K562 (cell line): ENCODE data around the gene ZDHHC14. TPM values are rescaled to one million over a fixed set of nuclear protein-coding genes. Genes with fewer than 3 reads are reported as not detected.
A peak's percentile ranks its signal among the peaks of the same experiment; 100 is the strongest.

ENCODE experiments used
- MED1 ChIP-seq: sonication (generic); formaldehyde crosslinking; IDR thresholded peaks from 2 replicates; pipeline ENCODE4 v1.8.1; 2023; ENCODE audit warnings: missing genetic modification reagents, borderline replicate concordance
- MTA2 ChIP-seq: fragments of 450-650 bp; IDR thresholded peaks from 2 replicates; pipeline ENCODE4 v1.6.1; 2016; ENCODE audit warnings: low read depth
- MTF1 ChIP-seq: fragments of 250-450 bp; sonication (Bioruptor Pico); IDR thresholded peaks from 2 replicates; pipeline ENCODE4 v1.9.0; 2021; ENCODE audit warnings: moderate library complexity, mild to moderate bottlenecking, inconsistent platforms, borderline replicate concordance
- SUPT5H ChIP-seq: fragments of 450-650 bp; IDR thresholded peaks from 2 replicates; pipeline ENCODE4 v1.6.1; 2016
- polyA plus RNA-seq, 8 experiments: library from polyadenylated mRNA; depleted of rRNA in 4 of 8; stranded (reverse) in 5 of 8; unstranded in 3 of 8; fragments of >200 nt; fragmentation: Nextera tagmentation in 2 of 8; fragmentation: Illumina TruSeq in 1 of 8; extraction: Ambion mirVana in 2 of 8; extraction: Trizol in 1 of 8; gene quantifications; 2 replicates each; pipeline versions ENCODE4 v1.2.1 to v1.2.3, GENCODE V29; 2011 to 2014; ENCODE audit warnings: inconsistent platforms in 1 of 8, missing spikeins in 1 of 8
- total RNA-seq, 7 experiments: library from RNA; depleted of rRNA in 6 of 7; stranded (reverse); fragments of >200 nt in 6 of 7; fragmentation: Illumina TruSeq in 2 of 7; extraction: Trizol in 2 of 7; gene quantifications; 2 replicates each; pipeline versions ENCODE4 v1.2.1 to v1.2.3, GENCODE V29; 2011 to 2021; ENCODE audit warnings: low replicate concordance in 1 of 7
- TF ChIP-seq, protein P1 (sequence below), 3 experiments: IDR thresholded peaks in 2 of 3; conservative IDR thresholded peaks in 1 of 3; 2 replicates each; pipeline ENCODE4 v1.5.1; 2011 to 2012; ENCODE audit warnings: low read length in 3 of 3, mild to moderate bottlenecking in 3 of 3, control low read depth in 2 of 3, improper control_type of control experiment in 1 of 3, inconsistent platforms in 1 of 3, low read depth in 1 of 3, mixed read lengths in 1 of 3, moderate library complexity in 1 of 3; ENCODE audit not compliant: insufficient read depth in 2 of 3
- TF ChIP-seq, protein P2 (sequence below): sonication (generic); formaldehyde crosslinking; IDR thresholded peaks from 2 replicates; pipeline ENCODE4 v1.8.1; 2023; ENCODE audit warnings: missing genetic modification reagents, mild to moderate bottlenecking, borderline replicate concordance
- TF ChIP-seq, protein P3 (sequence below), 2 experiments: fragments of 450-650 bp; IDR thresholded peaks; 2 replicates each; pipeline ENCODE4 v1.6.1; 2016; ENCODE audit warnings: mild to moderate bottlenecking in 2 of 2, borderline replicate concordance in 1 of 2, low read depth in 1 of 2, moderate library complexity in 1 of 2
- TF ChIP-seq, protein P4 (sequence below): fragments of 450-650 bp; conservative IDR thresholded peaks from 2 replicates; pipeline ENCODE4 v1.6.1; 2016; ENCODE audit warnings: missing genetic modification characterization, low read depth, mild to moderate bottlenecking, control low read depth, missing compliant biosample characterization

The ZDHHC14 gene
- total and polyA plus RNA-seq, 9 of the 15 experiments (the other 6 are each of a cell fraction or from before 2014, with no cell fraction given), result 0.92 to 23.1 (median 13.8) TPM

DNA sequence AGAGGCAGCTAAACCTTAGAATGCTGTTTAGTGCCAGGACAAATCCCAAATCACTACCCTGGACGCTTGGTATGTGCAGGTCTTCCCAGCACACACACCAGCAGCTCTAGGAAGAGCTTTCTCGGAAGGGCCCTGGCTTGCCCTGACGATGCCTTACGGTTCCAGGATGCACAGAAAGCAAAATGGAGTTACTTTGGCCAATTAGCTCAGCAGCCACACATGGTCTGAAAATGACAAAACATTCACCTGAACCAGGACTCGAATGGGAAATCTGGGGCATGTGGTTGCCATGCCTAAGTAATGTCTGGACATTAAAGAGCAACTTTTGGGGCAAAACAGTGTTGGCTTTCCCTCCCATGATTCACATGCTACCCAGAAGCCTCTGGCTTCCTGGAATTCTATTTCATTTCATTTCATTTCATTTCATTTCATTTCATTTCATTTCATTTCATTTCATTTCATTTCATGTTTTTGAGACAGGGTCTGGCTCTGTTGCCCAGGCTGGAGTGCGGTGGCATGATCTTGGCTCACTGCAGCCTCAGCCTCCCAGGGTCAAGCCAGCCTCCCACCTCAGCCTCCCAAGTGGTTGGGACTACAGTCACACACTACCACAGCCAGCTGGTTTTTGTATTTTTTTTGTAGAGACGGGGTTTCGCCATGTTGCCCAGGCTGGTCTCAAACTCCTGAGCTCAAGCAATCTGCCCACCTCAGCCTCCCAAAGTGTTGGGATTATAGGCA lies 153.3 kb downstream of the ZDHHC14 start (continued):
- TF ChIP-seq, protein P1, sequence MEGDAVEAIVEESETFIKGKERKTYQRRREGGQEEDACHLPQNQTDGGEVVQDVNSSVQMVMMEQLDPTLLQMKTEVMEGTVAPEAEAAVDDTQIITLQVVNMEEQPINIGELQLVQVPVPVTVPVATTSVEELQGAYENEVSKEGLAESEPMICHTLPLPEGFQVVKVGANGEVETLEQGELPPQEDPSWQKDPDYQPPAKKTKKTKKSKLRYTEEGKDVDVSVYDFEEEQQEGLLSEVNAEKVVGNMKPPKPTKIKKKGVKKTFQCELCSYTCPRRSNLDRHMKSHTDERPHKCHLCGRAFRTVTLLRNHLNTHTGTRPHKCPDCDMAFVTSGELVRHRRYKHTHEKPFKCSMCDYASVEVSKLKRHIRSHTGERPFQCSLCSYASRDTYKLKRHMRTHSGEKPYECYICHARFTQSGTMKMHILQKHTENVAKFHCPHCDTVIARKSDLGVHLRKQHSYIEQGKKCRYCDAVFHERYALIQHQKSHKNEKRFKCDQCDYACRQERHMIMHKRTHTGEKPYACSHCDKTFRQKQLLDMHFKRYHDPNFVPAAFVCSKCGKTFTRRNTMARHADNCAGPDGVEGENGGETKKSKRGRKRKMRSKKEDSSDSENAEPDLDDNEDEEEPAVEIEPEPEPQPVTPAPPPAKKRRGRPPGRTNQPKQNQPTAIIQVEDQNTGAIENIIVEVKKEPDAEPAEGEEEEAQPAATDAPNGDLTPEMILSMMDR (IDR thresholded peaks at IDR 0.05 in 2 of 3, conservative IDR thresholded peaks at IDR 0.05 in 1 of 3; ENCODE audit: insufficient read depth in 2 of 3, low read depth in 1 of 3, low read length in 3 of 3), result no peak
- TF ChIP-seq MTA2 (no peak), MED1 (CRISPR knock-in tag) (no peak), MTF1 (CRISPR knock-in tag) (no peak), SUPT5H (no peak)
- TF ChIP-seq, protein P2, sequence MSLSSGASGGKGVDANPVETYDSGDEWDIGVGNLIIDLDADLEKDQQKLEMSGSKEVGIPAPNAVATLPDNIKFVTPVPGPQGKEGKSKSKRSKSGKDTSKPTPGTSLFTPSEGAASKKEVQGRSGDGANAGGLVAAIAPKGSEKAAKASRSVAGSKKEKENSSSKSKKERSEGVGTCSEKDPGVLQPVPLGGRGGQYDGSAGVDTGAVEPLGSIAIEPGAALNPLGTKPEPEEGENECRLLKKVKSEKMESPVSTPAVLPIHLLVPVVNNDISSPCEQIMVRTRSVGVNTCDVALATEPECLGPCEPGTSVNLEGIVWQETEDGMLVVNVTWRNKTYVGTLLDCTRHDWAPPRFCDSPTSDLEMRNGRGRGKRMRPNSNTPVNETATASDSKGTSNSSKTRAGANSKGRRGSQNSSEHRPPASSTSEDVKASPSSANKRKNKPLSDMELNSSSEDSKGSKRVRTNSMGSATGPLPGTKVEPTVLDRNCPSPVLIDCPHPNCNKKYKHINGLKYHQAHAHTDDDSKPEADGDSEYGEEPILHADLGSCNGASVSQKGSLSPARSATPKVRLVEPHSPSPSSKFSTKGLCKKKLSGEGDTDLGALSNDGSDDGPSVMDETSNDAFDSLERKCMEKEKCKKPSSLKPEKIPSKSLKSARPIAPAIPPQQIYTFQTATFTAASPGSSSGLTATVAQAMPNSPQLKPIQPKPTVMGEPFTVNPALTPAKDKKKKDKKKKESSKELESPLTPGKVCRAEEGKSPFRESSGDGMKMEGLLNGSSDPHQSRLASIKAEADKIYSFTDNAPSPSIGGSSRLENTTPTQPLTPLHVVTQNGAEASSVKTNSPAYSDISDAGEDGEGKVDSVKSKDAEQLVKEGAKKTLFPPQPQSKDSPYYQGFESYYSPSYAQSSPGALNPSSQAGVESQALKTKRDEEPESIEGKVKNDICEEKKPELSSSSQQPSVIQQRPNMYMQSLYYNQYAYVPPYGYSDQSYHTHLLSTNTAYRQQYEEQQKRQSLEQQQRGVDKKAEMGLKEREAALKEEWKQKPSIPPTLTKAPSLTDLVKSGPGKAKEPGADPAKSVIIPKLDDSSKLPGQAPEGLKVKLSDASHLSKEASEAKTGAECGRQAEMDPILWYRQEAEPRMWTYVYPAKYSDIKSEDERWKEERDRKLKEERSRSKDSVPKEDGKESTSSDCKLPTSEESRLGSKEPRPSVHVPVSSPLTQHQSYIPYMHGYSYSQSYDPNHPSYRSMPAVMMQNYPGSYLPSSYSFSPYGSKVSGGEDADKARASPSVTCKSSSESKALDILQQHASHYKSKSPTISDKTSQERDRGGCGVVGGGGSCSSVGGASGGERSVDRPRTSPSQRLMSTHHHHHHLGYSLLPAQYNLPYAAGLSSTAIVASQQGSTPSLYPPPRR (CRISPR knock-in tag), result no peak
- TF ChIP-seq, protein P3, sequence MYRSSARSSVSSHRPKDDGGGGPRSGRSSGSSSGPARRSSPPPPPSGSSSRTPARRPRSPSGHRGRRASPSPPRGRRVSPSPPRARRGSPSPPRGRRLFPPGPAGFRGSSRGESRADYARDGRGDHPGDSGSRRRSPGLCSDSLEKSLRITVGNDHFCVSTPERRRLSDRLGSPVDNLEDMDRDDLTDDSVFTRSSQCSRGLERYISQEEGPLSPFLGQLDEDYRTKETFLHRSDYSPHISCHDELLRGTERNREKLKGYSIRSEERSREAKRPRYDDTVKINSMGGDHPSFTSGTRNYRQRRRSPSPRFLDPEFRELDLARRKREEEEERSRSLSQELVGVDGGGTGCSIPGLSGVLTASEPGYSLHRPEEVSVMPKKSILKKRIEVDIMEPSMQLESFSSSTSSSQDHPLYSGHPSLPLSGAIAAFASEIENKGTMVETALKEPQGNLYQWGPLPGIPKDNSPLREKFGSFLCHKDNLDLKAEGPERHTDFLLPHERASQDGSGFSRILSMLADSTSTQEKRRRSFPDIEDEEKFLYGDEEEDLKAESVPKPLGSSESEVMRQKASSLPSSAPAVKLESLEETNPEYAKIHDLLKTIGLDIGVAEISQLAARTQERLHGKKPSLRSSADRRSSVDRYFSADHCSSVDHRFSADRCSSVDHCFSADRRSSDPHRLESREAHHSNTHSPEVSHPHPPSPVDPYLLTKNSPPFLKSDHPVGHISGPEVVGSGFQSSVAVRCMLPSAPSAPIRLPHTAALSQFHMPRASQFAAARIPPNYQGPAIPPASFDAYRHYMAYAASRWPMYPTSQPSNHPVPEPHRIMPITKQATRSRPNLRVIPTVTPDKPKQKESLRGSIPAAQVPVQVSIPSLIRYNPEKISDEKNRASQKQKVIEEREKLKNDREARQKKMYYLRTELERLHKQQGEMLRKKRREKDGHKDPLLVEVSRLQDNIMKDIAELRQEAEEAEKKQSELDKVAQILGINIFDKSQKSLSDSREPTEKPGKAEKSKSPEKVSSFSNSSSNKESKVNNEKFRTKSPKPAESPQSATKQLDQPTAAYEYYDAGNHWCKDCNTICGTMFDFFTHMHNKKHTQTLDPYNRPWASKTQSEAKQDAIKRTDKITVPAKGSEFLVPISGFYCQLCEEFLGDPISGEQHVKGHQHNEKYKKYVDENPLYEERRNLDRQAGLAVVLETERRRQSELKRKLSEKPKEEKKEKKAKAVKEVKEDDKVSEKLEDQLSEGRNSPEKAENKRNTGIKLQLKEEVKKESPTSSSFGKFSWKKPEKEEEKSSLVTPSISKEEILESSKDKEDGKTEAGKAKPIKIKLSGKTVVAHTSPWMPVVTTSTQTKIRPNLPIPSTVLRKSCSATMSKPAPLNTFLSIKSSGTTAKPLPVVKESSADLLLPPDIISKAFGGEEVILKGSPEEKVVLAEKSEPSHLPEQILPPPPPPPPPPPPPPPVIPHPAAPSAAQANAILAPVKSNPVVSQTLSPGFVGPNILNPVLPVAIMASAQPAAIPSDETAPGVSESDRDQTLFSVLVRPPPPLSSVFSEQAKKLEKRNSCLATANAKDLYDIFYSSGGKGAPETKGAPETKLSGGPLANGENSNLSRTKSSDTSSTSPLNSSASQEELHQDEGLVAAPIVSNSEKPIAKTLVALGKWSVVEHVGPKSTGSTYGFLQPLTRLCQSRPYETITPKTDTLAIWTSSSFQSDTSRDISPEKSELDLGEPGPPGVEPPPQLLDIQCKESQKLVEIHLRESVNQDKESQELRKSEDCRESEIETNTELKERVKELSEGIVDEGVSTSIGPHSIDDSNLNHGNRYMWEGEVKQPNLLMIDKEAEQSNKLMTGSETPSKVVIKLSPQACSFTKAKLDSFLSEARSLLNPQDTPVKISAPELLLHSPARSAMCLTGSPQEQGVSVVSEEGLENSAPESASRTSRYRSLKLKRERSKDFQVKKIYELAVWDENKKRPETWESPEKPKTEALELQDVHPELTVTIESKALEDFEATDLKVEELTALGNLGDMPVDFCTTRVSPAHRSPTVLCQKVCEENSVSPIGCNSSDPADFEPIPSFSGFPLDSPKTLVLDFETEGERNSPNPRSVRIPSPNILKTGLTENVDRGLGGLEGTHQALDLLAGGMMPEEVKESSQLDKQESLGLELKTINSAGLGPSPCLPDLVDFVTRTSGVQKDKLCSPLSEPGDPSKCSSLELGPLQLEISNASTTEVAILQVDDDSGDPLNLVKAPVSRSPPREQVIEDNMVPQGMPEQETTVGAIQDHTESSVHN (IDR thresholded peaks at IDR 0.05; ENCODE audit: borderline replicate concordance in 1 of 2, low read depth in 1 of 2), result no peak
- TF ChIP-seq, protein P4, sequence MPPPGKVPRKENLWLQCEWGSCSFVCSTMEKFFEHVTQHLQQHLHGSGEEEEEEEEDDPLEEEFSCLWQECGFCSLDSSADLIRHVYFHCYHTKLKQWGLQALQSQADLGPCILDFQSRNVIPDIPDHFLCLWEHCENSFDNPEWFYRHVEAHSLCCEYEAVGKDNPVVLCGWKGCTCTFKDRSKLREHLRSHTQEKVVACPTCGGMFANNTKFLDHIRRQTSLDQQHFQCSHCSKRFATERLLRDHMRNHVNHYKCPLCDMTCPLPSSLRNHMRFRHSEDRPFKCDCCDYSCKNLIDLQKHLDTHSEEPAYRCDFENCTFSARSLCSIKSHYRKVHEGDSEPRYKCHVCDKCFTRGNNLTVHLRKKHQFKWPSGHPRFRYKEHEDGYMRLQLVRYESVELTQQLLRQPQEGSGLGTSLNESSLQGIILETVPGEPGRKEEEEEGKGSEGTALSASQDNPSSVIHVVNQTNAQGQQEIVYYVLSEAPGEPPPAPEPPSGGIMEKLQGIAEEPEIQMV (tag), result peak; percentile 76; the same call in 1 of the 2 replicates
